ENCODE data around the gene FNBP1.

DNA sequence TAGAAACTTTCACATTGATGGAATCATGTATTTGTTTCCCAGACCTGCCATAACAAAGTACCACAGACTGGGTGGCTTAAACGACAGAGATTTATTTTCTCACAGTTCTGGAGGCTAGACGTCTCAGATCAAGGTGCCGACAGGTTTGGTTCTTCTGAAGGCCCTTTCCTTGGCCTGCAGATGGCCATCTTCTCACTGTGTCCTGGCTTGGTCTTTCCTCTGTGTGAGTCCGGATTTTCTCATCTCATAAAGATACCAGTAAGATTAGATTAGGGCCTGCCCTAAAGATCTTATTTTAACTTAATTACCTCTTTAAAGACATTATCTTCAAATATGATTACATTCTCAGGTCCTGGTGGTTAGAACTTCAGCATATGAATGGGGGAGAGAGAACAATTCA lies 201.9 kb downstream of the FNBP1 start:
- TF ChIP-seq ISL1 (CRISPR knock-in tag; IDR thresholded peaks at IDR 0.05) (peak; percentile 39), TOX (CRISPR knock-in tag; IDR thresholded peaks at IDR 0.05; ENCODE audit: borderline replicate concordance) (no peak), ZNF8 (CRISPR knock-in tag; IDR thresholded peaks at IDR 0.05) (no peak), GLIS3 (CRISPR knock-in tag; IDR thresholded peaks at IDR 0.05) (no peak)
- TF ChIP-seq, protein P1, sequence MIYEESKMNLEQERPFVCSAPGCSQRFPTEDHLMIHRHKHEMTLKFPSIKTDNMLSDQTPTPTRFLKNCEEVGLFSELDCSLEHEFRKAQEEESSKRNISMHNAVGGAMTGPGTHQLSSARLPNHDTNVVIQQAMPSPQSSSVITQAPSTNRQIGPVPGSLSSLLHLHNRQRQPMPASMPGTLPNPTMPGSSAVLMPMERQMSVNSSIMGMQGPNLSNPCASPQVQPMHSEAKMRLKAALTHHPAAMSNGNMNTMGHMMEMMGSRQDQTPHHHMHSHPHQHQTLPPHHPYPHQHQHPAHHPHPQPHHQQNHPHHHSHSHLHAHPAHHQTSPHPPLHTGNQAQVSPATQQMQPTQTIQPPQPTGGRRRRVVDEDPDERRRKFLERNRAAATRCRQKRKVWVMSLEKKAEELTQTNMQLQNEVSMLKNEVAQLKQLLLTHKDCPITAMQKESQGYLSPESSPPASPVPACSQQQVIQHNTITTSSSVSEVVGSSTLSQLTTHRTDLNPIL (CRISPR knock-in tag; IDR thresholded peaks at IDR 0.05; ENCODE audit: low read depth): no peak
- TF ChIP-seq, protein P2, sequence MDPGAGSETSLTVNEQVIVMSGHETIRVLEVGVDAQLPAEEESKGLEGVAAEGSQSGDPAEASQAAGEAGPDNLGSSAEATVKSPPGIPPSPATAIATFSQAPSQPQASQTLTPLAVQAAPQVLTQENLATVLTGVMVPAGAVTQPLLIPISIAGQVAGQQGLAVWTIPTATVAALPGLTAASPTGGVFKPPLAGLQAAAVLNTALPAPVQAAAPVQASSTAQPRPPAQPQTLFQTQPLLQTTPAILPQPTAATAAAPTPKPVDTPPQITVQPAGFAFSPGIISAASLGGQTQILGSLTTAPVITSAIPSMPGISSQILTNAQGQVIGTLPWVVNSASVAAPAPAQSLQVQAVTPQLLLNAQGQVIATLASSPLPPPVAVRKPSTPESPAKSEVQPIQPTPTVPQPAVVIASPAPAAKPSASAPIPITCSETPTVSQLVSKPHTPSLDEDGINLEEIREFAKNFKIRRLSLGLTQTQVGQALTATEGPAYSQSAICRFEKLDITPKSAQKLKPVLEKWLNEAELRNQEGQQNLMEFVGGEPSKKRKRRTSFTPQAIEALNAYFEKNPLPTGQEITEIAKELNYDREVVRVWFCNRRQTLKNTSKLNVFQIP (CRISPR knock-in tag; IDR thresholded peaks at IDR 0.05; ENCODE audit: borderline replicate concordance, low read depth): no peak

Measured in SK-N-SH treated with all-trans-retinoic acid at 6 μM for 48 hours (cell line).